ENCODE data around the gene MMP19.
A peak's percentile ranks its signal among the peaks of the same experiment; 100 is the strongest.

Gene MMP19

DNA sequence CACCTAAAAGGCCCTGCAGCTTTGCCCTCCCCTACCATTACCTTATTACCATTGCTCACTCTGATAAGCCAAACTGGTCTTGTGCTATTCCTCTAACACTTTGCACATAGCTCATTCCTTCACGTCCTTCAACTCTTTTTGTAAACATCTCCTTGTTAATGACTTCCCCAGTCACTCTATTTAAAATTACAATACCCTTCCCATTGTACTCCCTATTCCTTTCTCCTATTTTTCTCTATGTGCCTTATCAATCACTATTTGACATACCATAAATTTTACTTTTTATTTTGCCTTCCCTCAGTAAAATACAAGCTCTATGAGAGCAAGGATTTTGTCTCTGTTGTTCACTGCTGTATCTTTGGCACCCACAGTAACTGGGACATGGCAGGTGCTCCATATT, 30.6 kb downstream of the MMP19 start:
- H3K27ac ChIP-seq: no peak overlapping the region
- TF ChIP-seq, protein P1, sequence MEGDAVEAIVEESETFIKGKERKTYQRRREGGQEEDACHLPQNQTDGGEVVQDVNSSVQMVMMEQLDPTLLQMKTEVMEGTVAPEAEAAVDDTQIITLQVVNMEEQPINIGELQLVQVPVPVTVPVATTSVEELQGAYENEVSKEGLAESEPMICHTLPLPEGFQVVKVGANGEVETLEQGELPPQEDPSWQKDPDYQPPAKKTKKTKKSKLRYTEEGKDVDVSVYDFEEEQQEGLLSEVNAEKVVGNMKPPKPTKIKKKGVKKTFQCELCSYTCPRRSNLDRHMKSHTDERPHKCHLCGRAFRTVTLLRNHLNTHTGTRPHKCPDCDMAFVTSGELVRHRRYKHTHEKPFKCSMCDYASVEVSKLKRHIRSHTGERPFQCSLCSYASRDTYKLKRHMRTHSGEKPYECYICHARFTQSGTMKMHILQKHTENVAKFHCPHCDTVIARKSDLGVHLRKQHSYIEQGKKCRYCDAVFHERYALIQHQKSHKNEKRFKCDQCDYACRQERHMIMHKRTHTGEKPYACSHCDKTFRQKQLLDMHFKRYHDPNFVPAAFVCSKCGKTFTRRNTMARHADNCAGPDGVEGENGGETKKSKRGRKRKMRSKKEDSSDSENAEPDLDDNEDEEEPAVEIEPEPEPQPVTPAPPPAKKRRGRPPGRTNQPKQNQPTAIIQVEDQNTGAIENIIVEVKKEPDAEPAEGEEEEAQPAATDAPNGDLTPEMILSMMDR (conservative IDR thresholded peaks at IDR 0.05): no peak
- no peak for TF ChIP-seq ZFX (IDR thresholded peaks at IDR 0.05)

DNA sequence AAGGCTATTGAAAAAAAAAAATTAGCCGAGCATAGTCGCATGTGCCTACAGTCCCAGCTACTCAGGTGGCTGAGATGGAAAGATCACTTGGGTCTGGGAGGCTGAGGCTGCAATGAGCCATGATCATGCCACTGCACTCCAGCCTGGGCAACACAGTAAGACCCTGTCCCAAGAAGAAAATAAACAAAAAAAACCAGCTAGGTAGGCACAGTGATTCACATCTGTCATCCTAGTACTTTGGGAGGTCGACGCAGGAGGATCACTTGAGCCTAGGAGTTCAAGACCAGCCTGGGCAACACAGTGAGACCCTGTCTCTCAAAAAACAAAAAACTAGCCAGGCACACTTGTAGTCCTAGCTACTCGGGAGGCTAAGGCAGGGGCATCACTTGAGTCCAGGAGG, 33.5 kb downstream of the MMP19 start:
- TF ChIP-seq ZFX (IDR thresholded peaks at IDR 0.05): no peak
- TF ChIP-seq, protein P1 (conservative IDR thresholded peaks at IDR 0.05): no peak
- no peak overlapping the region for H3K27ac ChIP-seq

GRCh38 chr12:55806982-55807381, 35.8 kb downstream of the MMP19 start:
- TF ChIP-seq, protein P1 (conservative IDR thresholded peaks at IDR 0.05): no peak
- TF ChIP-seq ZFX (IDR thresholded peaks at IDR 0.05): no peak
- H3K27ac ChIP-seq: no peak overlapping the region

DNA sequence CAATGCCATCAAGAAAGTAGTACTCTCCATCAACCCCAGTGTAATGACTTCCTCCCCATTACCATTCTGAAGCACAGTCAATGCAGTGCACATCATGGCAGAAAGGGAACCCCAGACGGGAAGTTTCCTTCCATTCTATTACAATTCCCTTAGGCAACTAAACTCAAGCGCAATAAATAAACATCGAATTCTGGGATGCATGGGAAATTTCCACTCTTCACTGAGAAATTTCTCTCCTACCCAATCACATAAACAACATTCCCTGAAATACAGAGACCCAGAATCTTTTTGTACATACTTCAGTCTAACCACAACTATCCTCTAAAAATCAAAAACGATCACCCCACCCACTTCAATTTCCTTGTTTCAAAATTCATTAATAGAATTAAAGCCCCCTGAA, 45.2 kb downstream of the MMP19 start:
- no peak for TF ChIP-seq ZFX (IDR thresholded peaks at IDR 0.05)
- TF ChIP-seq, protein P1 (conservative IDR thresholded peaks at IDR 0.05): no peak
- no peak overlapping the region for H3K27ac ChIP-seq

GRCh38 chr12:55797068-55797467, 45.7 kb downstream of the MMP19 start:
- no peak for TF ChIP-seq ZFX (IDR thresholded peaks at IDR 0.05)
- TF ChIP-seq, protein P1 (conservative IDR thresholded peaks at IDR 0.05): peak; percentile 72
- no peak overlapping the region for H3K27ac ChIP-seq

DNA sequence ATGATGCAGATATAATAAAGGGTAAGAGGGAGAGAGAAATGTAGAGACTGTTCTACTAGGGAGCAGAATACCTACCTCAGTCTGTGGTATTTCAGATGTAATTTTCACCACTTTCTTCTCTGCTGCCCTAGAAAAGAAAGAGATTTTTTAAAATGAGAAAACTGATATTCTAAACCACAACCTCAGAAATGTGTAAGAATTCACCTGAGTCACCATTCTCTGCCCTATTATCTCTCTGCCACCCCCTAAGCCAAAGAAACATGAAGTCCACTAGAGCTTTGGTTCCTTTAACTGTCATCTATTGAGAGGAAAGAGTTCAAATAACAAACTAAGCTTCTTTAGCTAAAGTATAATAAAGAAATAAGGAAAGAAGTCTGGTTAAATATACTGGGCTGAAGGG, 46.8 kb downstream of the MMP19 start:
- H3K27ac ChIP-seq: no peak overlapping the region
- no peak for TF ChIP-seq ZFX (IDR thresholded peaks at IDR 0.05)
- TF ChIP-seq, protein P1 (conservative IDR thresholded peaks at IDR 0.05): no peak

DNA sequence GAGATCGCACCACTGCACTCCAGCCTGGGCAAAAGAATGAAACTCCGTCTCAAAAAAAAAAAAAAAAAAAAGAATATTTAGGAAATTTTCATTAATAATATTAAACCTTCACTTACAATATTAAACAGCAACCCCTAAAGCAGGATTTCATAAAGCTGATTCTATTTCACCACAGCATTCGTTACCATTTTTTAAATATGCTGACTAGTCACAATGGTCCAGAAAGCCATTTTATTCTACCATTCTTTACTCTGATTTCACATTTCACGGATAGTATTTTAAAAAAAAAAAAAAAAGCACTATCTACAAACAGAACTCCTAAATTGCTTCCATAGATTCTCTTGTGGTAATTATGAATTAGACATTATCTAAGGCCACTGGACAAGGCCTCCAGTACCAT, 52.8 kb downstream of the MMP19 start:
- no peak overlapping the region for H3K27ac ChIP-seq
- TF ChIP-seq, protein P1 (conservative IDR thresholded peaks at IDR 0.05): no peak
- TF ChIP-seq ZFX (IDR thresholded peaks at IDR 0.05): no peak
